Epithelial cell of proximal tubule (primary cell): ENCODE data around the gene ZFPM1. TPM values are rescaled to one million over a fixed set of nuclear protein-coding genes. Genes with fewer than 3 reads are reported as not detected.
"Not testable (repeated sequence)": the region's sequence is repeated elsewhere in the genome, so short reads cannot be mapped to it uniquely, and the experiment has no call there.

Source experiments
- DNase-seq: peaks from one replicate; pipeline ENCODE4 v3.0.0-alpha.2; 2011; ENCODE audit warnings: low read depth
- H3K4me3 ChIP-seq: 2 replicates; pipeline ENCODE4 v1.5.1; 2011; ENCODE audit warnings: low read depth, mild to moderate bottlenecking, low read length
- CTCF ChIP-seq: conservative IDR thresholded peaks from 2 replicates; pipeline ENCODE4 v1.5.1; 2012; ENCODE audit warnings: low read depth, mild to moderate bottlenecking, low read length
- total RNA-seq: library from RNA; depleted of rRNA; stranded (reverse); fragments of >200 nt; gene quantifications from 2 replicates; pipeline ENCODE4 v1.2.3, GENCODE V29; 2015

Gene ZFPM1
- total RNA-seq, 1 donor from 2014 or later = 5.7 TPM

GRCh38 chr16:88482630-88483391, 29.7 kb downstream of the ZFPM1 start:
- no peak for TF ChIP-seq CTCF
- no peak for DNase-seq
- no peak overlapping the region for H3K4me3 ChIP-seq

DNA sequence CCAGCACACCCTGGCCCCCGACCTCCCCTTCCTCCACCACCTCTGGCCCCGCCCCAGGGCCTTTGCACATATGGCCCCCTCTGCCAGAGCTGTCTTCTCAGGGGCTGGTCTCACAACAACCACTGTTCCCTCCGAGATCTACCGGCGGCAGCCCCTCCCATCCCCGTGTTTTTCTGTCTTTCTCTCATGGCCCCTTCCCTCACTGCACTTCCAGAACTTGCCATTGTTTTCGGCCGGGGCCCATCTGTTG, 30.2 kb downstream of the ZFPM1 start:
- DNase-seq = no peak
- no peak for TF ChIP-seq CTCF
- no peak overlapping the region for H3K4me3 ChIP-seq

DNA sequence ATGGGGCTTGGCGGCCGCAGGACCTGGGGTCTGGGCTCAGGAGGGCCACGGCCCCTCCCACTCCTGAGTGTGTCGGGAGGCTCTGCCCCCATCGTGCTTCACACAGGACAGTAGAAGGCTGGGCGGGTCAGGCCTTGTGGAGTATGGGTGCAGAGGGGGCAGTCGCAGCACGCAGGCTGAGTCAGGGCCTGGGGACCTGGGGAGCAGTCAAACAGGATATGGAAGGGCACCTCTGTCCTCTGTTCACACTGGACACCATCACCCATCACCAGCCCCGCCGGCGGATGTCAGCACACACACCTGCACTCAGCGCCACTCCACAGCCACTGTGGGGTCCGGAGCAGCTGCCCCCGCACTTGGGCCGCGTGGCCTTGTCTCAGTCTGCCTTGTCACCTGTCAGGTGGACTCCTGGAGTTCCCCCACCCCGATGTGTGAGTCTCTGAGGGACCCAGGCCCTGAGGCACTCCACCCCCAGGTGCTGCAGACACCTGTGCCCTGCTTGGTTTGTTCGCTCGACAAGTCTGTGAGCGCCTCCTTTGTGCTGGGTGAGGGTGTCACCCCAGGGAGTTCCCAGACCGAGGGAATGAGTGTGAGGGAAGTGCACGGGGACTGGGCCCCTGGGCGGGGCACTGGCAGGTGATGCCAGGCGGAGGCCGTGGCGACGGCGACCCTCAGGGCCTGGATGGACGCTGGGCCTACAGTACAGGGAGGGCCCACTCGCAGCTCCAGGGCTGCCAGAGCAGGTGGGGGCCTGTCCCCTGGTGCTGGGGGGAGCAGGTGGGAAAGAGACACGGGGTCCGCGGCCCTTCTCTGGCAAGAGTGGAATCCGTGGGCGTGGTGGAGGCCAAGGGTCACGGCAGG, 31.7 kb downstream of the ZFPM1 start:
- no peak for TF ChIP-seq CTCF
- no peak for DNase-seq
- H3K4me3 ChIP-seq = no peak overlapping the region

GRCh38 chr16:88485366-88485741, 32.3 kb downstream of the ZFPM1 start:
- not testable (repeated sequence) for H3K4me3 ChIP-seq, DNase-seq

DNA sequence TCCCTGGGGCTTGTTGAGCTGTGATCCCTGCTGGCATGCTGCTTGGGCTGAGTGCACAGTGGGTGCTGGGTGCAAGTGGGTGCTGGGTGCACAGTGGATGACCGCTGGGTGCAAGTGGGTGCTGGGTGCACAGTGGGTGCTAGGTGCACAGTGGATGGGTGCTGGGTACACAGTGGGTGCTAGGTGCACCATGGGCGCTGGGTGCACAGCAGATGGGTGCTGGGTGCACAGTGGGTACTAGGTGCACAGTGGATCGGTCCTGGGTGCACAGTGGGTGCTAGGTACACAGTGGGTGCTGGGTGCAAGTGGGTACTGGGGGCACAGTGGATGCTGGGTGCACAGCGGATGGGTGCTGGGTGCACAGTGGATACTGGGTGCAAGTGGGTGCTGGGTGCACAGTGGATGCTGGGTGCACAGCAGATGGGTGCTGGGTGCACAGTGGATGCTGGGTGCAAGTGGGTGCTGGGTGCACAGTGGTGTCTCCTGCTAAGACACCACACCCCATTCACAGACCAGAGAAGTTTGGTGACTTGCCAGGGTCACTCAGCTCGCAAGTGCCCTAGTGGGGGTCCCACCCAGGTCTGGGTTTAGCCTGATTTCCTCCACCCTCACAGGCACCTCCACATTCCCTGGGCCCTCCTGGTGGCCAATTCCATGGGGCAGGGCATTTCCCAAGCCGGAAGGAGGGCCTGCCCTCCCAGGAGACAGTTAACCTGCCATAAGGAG, 33.5 kb downstream of the ZFPM1 start:
- TF ChIP-seq CTCF = no peak
- H3K4me3 ChIP-seq = no peak overlapping the region
- DNase-seq = no peak

- DNase-seq = no peak
- TF ChIP-seq CTCF = no peak
- no peak overlapping the region for H3K4me3 ChIP-seq
Measured at GRCh38 chr16:88487124-88487432, 34.0 kb downstream of the ZFPM1 start.

DNA sequence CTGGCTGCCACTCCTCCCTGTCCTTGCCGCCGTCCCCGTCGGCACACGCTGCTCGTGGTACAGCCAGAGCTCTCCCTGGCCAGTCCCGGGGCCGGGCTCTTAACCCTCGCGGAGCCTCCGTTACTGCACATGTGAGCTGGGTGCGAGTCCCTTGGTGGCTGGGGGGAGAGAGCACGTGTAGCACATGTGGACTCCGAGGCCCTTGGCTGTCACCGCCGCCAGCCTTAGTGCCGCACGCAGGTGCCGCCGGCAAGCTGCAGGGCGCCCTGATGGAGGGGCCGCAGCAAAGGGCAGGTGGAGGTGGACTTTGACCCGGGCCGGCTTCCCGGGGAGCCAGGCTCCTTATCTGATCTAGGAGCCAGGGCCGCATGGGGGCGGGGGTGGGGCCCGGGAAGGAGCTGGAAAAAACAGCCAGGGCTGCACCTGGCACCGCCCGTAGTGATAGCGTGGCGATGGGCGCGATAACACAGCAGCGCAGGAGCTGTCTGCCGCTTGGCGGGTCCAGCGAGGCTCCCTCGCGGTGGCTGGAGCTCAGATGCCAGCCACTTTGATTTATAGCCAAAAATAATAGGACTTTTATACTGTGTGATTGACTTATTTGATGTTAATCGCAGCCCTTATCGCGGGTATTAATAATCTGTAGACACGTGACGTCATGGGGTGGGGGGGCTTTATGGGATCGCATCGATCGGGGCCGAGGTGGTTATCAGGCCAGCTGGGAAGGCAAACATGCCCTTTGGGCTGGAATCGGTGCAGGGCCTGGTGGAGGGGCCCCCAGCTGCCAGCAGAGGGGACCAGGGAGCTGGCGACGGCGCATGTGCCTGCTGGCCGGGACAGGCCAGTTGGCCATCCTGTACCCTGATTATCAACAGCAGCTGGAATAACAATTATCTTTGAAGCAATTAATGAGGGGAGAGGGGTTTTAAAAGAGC, 35.1 kb downstream of the ZFPM1 start:
- TF ChIP-seq CTCF = no peak
- DNase-seq = no peak
- H3K4me3 ChIP-seq = no peak overlapping the region
